PC-3 (cell line): Measurements from ENCODE around the gene PCDH9. TPM values are rescaled to one million over a fixed set of nuclear protein-coding genes. Genes with fewer than 3 reads are reported as not detected.

ENCODE experiments used
- ATAC-seq: fragments of 200-7000 bp; cut with Tn5 transposase; 2 replicates; pipeline ENCODE4 v1.9.1; 2020; ENCODE audit warnings: mild to moderate bottlenecking, moderate library complexity
- BruUV-seq: library from RNA; stranded (reverse); fragments of 400-500 nt; replicated peaks from 2 replicates; lab custom pipeline; 2021; lab: Mats Ljungman, UMichigan
- CTCF ChIA-PET: fragments of 300-600 bp; sonication (Branson Sonifier 250); formaldehyde crosslinking; loops from one replicate; lab custom pipeline; 2022; ENCODE audit warnings: antibody characterized with exemption; lab: Charles Lee
- POLR2A ChIA-PET: fragments of 300-600 bp; sonication (Branson Sonifier 250); formaldehyde crosslinking; loops from one replicate; lab custom pipeline; 2022; ENCODE audit warnings: antibody characterized with exemption; ENCODE audit not compliant: unreplicated experiment; lab: Charles Lee
- DNase-seq: peaks from one replicate; pipeline ENCODE4 v3.0.0-alpha.2; 2015
- H2AFZ ChIP-seq: fragments of 300-600 bp; sonication (generic); 2 replicates; pipeline ENCODE4 v1.6.0; 2016; ENCODE audit warnings: antibody characterized with exemption, low read length
- H3F3A ChIP-seq: fragments of 300-600 bp; sonication (generic); one replicate; pipeline ENCODE4 v1.6.0; 2017; ENCODE audit warnings: antibody characterized with exemption, low read length, control low read depth, mild to moderate bottlenecking; ENCODE audit not compliant: unreplicated experiment
- H3K27ac ChIP-seq: fragments of 300-600 bp; sonication (generic); 2 replicates; pipeline ENCODE4 v1.5.1; 2016; ENCODE audit warnings: mild to moderate bottlenecking, low read length
- H3K27me3 ChIP-seq: fragments of 300-600 bp; sonication (generic); 2 replicates; pipeline ENCODE4 v1.6.1; 2016; ENCODE audit warnings: low read length, mixed read lengths
- H3K36me3 ChIP-seq: fragments of 300-600 bp; sonication (generic); 2 replicates; pipeline ENCODE4 v1.6.1; 2016; ENCODE audit warnings: low read depth, mixed run types, low read length, mixed read lengths
- H3K4me1 ChIP-seq: fragments of 300-600 bp; sonication (generic); 2 replicates; pipeline ENCODE4 v1.5.1; 2016; ENCODE audit warnings: low read length; ENCODE audit not compliant: insufficient read depth
- H3K4me2 ChIP-seq: fragments of 300-600 bp; sonication (generic); 2 replicates; pipeline ENCODE4 v1.6.0; 2016; ENCODE audit warnings: low read length
- H3K4me3 ChIP-seq: fragments of 300-600 bp; sonication (generic); 2 replicates; pipeline ENCODE4 v1.5.1; 2016; ENCODE audit warnings: mild to moderate bottlenecking, low read length, mixed read lengths
- H3K79me2 ChIP-seq: fragments of 300-600 bp; sonication (generic); 2 replicates; pipeline ENCODE4 v1.6.1; 2017; ENCODE audit warnings: low read length, mixed read lengths
- H3K9ac ChIP-seq: fragments of 300-600 bp; sonication (generic); 2 replicates; pipeline ENCODE4 v1.6.0; 2016; ENCODE audit warnings: mild to moderate bottlenecking, low read length
- H3K9me2 ChIP-seq: fragments of 300-600 bp; sonication (generic); replicated peaks from 2 replicates; pipeline ENCODE4 v1.6.1; 2016; ENCODE audit warnings: mixed run types, low read length, mixed read lengths
- H3K9me3 ChIP-seq: fragments of 300-600 bp; sonication (generic); 2 replicates; pipeline ENCODE4 v1.6.1; 2016; ENCODE audit warnings: low read length, mixed read lengths
- H4K20me1 ChIP-seq: fragments of 300-600 bp; sonication (generic); 2 replicates; pipeline ENCODE4 v1.6.1; 2016; ENCODE audit warnings: low read length, mixed read lengths
- CTCF ChIP-seq: fragments of 300-600 bp; sonication (generic); conservative IDR thresholded peaks from 2 replicates; pipeline ENCODE4 v1.5.1; 2017; ENCODE audit warnings: antibody characterized with exemption, low read depth, mild to moderate bottlenecking, low read length
- EZH2 ChIP-seq: fragments of 300-600 bp; sonication (generic); IDR thresholded peaks from one replicate; pipeline ENCODE4 v1.6.1; 2017; ENCODE audit warnings: antibody characterized with exemption, mild to moderate bottlenecking, low read length; ENCODE audit not compliant: unreplicated experiment
- EZH2phosphoT487 ChIP-seq: fragments of 300-600 bp; sonication (generic); IDR thresholded peaks from 2 replicates; pipeline ENCODE4 v1.6.1; 2018; ENCODE audit warnings: mild to moderate bottlenecking, antibody characterized with exemption, low read length, borderline replicate concordance
- intact Hi-C: fragments of 100-400 bp; cut with micrococcal nuclease; formaldehyde crosslinking; loops from 2 replicates; pipeline ENCODE4 v1.9.0; 2023
- total RNA-seq: library from RNA; depleted of rRNA; stranded (reverse); fragments of >200 nt; gene quantifications from 2 replicates; pipeline ENCODE4 v1.2.3, GENCODE V29; 2014

Gene PCDH9
- total RNA-seq, 1 experiment from 2014 or later: 0.98 TPM

DNA sequence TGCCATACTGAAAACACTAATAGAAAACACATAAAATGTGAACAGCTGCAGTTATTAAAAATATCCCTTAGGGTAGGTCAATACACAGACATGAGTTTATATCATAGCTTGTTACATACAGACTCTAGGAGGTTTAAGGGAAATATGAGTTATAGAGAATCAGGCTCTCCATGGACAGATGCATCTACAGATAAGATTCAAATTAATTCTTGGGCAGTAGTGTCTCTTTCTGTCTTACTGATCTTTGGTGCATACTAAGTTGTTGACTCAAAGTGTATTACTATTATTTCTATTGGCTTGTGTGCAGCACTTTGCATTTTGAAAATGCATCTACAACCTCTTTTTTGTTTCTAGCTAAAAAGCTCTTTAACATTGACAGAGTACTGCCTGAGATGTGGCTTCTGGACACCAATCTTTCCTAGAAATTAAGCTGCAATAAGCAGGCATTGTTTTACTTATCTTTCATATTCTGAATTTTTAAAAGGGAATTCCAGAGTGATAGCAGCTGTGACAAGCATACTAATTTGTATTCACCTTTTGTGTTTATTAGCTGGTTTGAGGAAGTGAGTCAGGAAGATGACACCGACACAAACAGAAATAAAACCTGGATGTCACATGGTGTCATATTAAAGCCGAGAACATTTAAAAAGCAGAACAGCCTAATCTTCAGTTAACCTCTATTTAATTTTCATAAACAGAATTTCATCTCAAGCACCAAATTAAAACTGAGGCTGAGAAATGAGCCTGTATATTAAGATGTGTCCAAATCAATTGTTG is 399.0 kb downstream of the PCDH9 start:
- POLR2A ChIA-PET: no interaction called here
- Histone ChIP-seq H2AFZ (no peak overlapping the region), H3K36me3 (no peaks in the 10 kb centered on the region), H4K20me1 (no peaks in the 10 kb centered on the region), H3K27ac (no peak overlapping the region), H3K9ac (no peak overlapping the region), H3K9me2 (no peaks in the 10 kb centered on the region), H3K4me2 (no peak overlapping the region), H3K9me3 (no peaks in the 10 kb centered on the region), H3K4me3 (no peak overlapping the region), H3K79me2 (no peaks in the 10 kb centered on the region), H3F3A (no peaks in the 10 kb centered on the region), H3K27me3 (no peaks in the 10 kb centered on the region), H3K4me1 (no peaks in the 10 kb centered on the region)
- ATAC-seq (peak; percentile 29), DNase-seq (no peak)
- intact Hi-C loops: no loop called here
- CTCF ChIA-PET: no interaction called here
- BruUV-seq: no TSS peak
- TF ChIP-seq EZH2phosphoT487 (no peak), EZH2 (no peak), CTCF (no peak)

- Histone ChIP-seq H3F3A (no peaks in the 10 kb centered on the region), H3K27ac (no peak overlapping the region), H3K4me1 (no peaks in the 10 kb centered on the region), H4K20me1 (no peaks in the 10 kb centered on the region), H3K4me3 (no peak overlapping the region), H3K27me3 (no peaks in the 10 kb centered on the region), H3K9ac (no peak overlapping the region), H2AFZ (no peak overlapping the region), H3K4me2 (no peak overlapping the region), H3K9me3 (no peaks in the 10 kb centered on the region), H3K79me2 (no peaks in the 10 kb centered on the region), H3K9me2 (no peaks in the 10 kb centered on the region), H3K36me3 (no peaks in the 10 kb centered on the region)
- intact Hi-C loops: no loop called here
- ChIA-PET POLR2A (no interaction called here), CTCF (no interaction called here)
- BruUV-seq: no TSS peak
- no peak for DNase-seq
- TF ChIP-seq EZH2phosphoT487 (no peak), EZH2 (no peak), CTCF (no peak)
- ATAC-seq: no peak
Observed at GRCh38 chr13:66829803-66830202, 400.3 kb downstream of the PCDH9 start.

GRCh38 chr13:66826398-66826797 is 403.7 kb downstream of the PCDH9 start:
- H4K20me1 ChIP-seq: no peaks in the 10 kb centered on the region
- H3K79me2 ChIP-seq: no peaks in the 10 kb centered on the region
- no peaks in the 10 kb centered on the region for H3K9me3 ChIP-seq
- no peaks in the 10 kb centered on the region for H3K4me1 ChIP-seq
- DNase-seq (no peak), ATAC-seq (no peak)
- H3K27ac ChIP-seq: no peak overlapping the region
- no peak overlapping the region for H2AFZ ChIP-seq
- TF ChIP-seq EZH2phosphoT487: no peak
- no peak for TF ChIP-seq EZH2
- no peak for TF ChIP-seq CTCF
- H3K27me3 ChIP-seq: no peaks in the 10 kb centered on the region
- no peak overlapping the region for H3K4me3 ChIP-seq
- intact Hi-C loops: no loop called here
- POLR2A ChIA-PET: no interaction called here
- no peaks in the 10 kb centered on the region for H3K9me2 ChIP-seq
- H3K9ac ChIP-seq: no peak overlapping the region
- no TSS peak for BruUV-seq
- H3K4me2 ChIP-seq: no peak overlapping the region
- no peaks in the 10 kb centered on the region for H3K36me3 ChIP-seq
- H3F3A ChIP-seq: no peaks in the 10 kb centered on the region
- CTCF ChIA-PET: no interaction called here
